GM10847 (cell line): ENCODE results near the gene GRN.

Experiments used
- POLR2A ChIP-seq: IDR thresholded peaks from 2 replicates; pipeline ENCODE4 v1.6.1; 2011; ENCODE audit not compliant: insufficient read length; ENCODE audit errors: extremely low read depth

Gene GRN

GRCh38 chr17:44315760-44316731, 29.1 kb upstream of the GRN start:
- TF ChIP-seq POLR2A = no peak

- TF ChIP-seq POLR2A = no peak
These were observed 27.6 kb upstream of the GRN start for GRCh38 chr17:44317545-44317944.

GRCh38 chr17:44318077-44318892, 26.8 kb upstream of the GRN start:
- TF ChIP-seq POLR2A = no peak

DNA sequence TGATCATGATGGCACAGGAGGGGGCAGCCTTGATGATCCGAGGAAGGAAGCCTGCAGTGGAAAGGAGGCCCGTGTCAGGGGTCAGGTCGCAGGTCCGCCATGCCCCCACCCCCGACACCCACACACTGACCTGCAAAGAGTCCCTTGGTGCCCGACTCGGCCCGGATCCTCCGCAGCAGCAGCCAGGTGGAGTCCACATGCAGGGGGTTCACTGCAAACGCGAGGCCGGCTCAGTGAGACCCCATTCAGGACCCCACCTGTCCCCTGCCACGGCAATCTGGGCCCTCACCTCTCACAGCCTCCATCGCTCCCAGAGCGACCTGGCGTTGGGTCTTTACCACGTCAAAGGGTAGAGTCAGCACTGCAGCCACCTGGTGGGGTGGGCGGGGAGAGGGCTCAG, 25.0 kb upstream of the GRN start:
- no peak for TF ChIP-seq POLR2A

GRCh38 chr17:44321246-44322120, 23.6 kb upstream of the GRN start:
- no peak for TF ChIP-seq POLR2A

- no peak for TF ChIP-seq POLR2A
These were observed 22.7 kb upstream of the GRN start for GRCh38 chr17:44322236-44322895.

GRCh38 chr17:44323359-44324091, 21.6 kb upstream of the GRN start:
- no peak for TF ChIP-seq POLR2A

DNA sequence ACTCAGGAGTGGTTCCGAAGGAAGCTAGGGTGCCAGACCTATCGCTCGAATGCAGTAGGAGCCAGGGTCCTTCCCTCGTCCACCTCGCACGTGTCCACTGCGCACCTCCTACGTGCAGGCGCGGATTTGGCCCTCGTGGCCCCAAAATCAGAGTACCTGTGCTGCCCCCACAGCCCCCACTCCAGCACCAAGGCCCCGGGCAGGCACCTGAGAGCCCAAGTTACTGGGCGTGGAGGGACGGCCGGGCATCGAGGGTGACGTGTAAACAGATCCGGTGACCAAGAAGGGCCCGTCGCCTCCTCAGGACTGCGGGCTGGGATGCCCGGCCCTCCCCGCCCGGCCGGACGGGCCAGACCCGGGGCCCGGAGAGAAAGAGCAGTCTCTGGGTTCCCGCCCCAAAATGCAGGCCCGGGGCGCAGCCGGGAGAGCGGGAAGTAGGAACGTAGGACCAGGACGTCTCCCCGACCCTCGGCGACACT, 21.0 kb upstream of the GRN start:
- no peak for TF ChIP-seq POLR2A

DNA sequence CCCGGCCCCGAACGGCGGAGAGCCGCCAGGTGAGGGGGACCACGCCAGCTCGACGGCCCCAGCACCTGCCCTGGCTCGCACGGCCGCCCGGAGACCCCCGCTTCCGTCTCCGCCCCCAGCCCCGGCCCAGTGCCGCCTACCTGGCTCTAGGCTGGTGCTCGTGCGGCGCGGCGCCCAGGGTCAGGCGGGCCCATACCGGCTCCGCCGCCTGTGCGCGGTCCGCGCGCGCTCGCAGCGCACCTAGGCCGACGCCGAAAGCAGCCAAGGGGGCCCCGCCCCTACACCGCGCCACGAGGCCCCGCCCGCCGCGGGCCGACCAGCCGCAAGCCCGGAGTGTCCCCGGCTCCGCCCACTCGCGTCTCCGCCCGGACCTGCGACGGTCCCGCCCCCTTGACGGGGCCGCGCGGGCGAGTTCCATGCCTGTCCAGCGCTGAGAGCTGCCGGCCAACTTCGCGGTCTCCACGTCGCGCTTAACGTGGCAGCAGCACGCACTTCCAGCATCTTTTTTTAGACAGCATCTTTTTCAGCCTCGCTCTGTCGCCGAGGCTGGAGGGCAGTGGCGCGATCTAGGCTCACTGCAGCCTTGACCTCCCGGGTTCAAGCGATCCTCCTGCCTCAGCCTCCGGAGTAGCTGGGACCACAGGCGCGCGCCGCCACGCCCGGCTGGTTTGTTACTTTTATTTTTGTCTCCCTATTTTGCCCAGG, 20.4 kb upstream of the GRN start, which contains the start of gene SLC25A39:
TSS of gene SLC25A39 (minus strand) at position 253 of the 705 bp plus-strand sequence. CDS start 1,261 bp downstream, outside the sequence.
- peak; percentile 78 for TF ChIP-seq POLR2A

- peak; percentile 34 for TF ChIP-seq POLR2A
These were observed 18.1 kb upstream of the GRN start for GRCh38 chr17:44326861-44327444.

GRCh38 chr17:44327715-44328449, 17.2 kb upstream of the GRN start:
- no peak for TF ChIP-seq POLR2A

DNA sequence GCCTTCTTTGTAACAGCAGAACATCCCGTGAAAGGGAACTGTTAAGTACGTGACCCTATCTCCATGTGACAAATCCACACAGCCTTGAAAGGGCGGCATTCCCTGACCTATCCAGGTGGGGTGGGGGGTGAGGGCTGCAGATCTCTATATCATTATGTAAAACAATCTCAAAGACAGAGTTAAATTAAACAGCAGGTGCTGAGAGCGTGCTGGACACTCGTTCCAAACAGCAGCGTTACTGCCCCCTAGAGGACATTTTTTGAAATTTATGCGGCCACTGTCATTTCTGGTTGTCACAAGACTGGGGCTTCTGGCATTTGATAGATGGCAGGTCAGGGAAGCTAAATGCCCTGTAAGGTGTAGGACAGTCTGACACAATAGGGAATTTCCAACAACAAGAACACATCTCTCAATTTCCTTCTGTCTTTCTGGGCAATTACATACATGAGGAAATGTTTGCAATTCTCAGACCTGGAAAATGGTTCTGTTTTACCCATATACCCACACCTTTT, 13.8 kb upstream of the GRN start:
- TF ChIP-seq POLR2A = no peak

GRCh38 chr17:44333371-44333770, 11.7 kb upstream of the GRN start:
- TF ChIP-seq POLR2A = no peak
